Measurements from ENCODE around the gene NCKAP5. TPM values are rescaled to one million over a fixed set of nuclear protein-coding genes. Genes with fewer than 3 reads are reported as not detected.

Gene NCKAP5
- total RNA-seq, 1 experiment from 2014 or later, result not detected

DNA sequence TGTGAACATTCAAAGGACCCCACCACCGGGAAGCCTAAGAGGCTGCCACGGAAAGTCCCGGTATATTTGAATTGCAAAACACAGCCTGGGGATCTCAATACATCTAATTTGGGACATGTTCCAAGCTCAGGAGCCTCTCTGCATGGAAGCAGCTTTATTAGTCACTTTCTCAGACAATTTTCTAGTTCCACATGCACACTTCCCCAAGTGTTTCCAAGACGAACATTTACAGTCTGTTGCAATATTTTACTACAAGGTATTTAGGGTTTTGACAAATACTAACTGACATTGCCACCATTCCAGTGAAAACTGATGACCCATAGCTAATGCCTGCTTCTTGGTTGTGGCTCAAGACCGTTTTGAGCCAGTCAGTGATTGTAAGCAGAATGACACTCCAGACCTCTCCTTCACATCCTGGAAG lies 145.3 kb downstream of the NCKAP5 start:
- no peak for DNase-seq (ENCODE audit: low spot score)

DNA sequence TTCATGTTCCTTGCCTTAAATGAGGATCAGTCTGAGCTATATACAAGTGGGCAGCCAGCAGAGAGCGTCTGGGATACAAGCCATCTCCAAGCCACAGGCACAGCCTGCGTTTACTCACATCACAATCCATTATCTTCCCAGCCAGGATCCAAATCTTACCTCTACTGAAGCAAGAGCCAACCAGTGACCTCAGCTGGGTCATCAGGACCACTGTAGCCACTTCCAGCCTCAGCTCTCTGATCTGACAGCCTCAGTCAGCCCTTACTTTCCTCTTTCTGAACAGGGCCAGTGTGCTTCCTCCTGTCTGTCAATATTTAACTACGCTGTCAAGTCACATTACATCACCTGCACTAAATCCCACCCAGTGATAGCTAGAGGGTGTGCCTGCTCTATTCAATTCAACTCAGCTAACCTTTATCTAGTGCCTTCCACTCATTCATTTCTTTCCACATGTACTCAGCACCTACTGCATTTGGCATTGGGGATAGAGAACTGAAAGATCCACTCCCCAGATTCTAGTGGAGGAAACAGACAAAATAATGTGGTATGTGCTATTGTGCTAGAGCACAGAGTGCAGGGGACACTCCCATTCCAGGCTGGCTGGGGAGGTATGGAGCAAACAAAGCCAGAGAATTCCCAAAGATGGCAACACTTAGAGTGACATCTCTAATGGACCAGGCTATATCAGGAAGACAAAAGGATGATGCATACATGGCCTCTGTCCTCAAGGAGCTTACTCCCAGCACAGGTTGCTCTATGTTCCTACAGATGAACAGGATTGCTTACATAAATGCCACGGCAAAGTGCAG lies 146.5 kb downstream of the NCKAP5 start:
- DNase-seq (ENCODE audit: low spot score), result no peak

DNA sequence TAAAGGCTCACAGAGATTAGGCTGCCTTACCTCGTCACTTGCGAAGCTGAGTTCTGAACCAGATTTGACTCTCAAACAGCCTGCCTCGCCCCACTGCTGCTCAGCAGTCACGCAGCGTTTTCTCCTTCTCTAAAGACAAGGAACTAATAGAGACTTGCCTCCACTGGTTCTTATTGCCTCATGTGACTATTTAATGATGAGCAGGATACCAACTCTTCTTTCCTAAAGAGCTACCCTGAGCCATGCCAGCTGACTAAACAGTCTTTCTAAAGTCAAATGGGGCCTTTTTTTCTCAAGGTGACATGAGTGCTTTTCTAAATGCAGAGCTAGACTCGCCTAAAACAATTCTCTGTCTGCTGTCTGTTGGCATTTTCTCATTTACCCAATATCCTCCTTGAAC lies 147.5 kb downstream of the NCKAP5 start:
- no peak for DNase-seq (ENCODE audit: low spot score)

DNA sequence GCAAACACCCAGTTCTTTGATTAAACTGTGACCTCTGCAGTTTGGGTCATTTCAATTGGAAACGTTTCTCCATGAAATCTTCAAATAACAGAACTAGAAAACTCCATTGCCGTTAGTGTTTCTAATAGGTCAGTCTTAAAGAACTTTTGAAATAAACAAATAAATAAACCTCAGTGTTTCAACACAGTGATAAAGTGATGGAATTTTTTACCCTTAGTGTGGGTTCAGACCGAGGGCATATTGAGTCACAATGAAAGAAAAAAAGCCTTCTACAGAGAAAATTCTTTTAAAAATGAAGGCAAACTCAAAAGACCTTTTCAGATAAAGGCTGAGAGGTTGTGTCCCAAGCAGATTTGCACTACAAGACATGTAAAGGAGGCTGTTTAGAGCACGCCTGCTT lies 149.6 kb downstream of the NCKAP5 start:
- no peak for DNase-seq (ENCODE audit: low spot score)

DNA sequence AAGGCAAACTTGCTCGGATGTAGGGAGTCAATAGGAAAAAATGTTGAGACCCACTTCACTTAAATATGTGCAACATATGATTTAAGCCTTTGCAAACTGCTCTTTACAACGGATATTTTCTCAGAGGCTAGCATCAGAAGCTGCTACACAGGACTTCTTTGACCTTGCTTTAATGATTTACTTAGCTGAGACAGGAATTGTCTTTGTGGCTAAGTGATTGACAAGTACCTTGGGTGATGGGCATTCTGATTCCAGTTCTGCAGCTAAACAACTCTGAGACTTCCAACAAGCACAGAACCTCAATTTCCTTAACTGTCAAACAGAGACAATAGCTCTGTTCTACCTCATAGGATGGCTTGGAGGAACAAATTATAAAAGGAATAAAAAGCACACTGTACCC lies 150.2 kb downstream of the NCKAP5 start:
- DNase-seq (ENCODE audit: low spot score), result no peak

DNA sequence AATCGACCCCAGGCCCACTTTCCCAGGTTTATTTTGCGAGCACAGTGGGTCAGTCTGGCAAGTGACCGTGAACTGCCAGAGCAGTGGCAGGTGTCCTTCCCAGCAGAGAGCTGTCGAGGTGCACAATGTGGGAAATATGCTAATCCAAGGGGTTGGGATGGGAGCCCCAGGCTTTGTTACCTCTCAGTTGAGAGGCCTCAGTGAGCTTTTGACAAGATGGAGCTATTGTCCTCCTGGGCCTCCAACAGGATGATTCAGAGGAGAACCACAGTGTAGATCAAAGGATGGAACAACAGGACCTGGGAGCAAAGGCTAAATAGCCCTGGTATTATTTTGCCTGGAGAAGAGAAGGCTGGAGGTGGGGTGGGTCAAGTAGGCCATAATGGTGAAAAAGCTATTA lies 150.8 kb downstream of the NCKAP5 start:
- DNase-seq (ENCODE audit: low spot score), result no peak

DNA sequence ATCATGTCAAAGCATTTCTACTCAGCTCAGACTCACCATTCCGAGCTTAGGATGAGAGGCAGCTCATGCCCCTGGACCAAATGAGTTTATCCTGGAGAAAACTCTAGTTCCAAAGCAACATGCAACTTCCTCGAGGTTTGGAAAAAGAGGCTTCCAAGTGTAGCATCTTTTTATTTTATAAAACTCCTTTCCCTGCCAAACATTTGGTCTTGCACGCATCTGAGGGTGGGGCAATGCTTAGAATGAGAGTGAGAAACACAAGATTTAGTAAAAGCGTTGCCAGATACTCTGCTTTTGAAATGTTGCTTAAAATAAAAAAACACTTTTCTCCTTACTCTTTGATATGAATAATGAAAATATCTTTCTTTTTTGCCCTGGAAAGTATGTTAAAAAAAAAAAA lies 151.5 kb downstream of the NCKAP5 start:
- no peak for DNase-seq (ENCODE audit: low spot score)

DNA sequence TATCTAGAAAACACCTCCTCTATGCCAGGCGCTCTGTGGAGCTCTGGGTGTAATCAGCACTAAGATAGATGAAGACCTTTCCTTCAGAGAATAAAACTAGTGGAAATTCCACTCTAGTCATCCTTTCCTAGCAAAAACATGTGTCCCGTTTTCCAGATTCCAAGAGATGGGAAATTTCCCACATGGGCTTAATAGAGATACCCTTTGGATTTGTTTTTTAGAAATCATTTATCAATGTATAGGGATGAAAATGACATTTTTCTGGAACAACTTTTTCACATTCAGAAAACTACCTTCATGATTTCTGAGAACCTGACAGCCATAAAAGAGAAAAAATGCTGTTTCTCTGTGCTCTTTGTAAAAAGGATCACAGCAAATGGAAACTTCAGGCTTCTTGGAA lies 152.1 kb downstream of the NCKAP5 start:
- no peak for DNase-seq (ENCODE audit: low spot score)

DNA sequence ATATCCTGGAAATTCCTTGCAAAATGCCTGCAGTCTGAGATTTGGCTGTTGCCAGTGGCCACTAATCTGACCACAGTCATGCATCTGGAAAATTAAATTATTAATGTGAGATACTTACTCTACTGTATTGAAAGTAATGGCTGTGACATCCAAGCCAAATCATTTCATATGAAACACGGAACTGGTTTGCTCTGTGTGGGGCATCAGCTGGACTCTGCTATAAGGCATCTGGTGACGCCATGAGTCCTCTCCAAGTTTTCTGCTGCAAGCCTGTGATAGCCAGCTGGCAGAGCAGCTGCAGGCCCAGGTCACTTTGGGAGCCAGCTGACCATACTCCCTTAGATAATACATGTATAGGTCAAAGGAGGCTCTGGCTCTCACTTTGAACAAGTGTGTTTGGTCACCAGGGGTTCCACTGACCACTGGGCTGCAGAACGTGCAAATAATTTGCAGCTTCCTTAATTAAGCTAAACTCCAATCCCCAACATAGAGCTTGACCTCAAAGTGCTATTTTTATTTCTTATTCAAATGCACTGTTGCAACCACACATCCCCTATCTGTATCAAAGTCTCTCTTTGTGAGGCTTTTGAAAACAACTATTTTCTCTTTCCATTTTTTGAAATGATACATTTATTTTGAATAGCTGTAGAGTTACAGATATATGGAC lies 152.9 kb downstream of the NCKAP5 start:
- no peak for DNase-seq (ENCODE audit: low spot score)

DNA sequence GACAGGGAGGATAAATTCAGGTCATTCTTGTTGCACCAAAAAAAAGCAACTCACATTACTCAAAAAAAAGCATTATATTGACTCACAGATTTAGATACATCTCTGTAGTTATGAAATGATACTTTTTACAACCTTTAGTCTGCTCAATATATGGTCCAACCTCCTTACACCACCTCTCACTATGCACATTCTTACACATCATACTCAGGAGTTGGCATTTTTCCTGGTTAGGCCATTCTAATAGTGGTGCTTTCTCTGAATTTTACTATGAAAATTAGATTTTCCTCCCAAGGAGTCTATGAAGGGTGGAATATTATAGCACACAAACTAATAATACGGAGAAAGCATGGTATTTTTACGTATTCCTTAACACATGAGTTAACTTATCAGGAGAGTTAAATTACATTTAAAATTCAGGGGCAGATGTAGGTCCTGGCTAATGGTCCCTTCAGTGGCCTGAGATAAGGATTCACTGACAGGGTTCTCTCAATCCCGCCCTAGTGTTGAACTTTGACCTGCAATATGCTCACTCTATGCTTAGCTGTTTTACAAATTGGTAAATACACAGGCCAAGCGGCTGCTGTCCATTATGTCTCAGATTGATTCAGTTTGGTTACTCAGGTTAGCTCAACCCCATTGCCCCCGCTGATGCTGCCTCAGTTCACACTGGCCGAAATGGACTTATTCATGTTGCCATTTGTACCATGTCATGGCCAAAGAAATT lies 153.6 kb downstream of the NCKAP5 start:
- DNase-seq (ENCODE audit: low spot score), result no peak

DNA sequence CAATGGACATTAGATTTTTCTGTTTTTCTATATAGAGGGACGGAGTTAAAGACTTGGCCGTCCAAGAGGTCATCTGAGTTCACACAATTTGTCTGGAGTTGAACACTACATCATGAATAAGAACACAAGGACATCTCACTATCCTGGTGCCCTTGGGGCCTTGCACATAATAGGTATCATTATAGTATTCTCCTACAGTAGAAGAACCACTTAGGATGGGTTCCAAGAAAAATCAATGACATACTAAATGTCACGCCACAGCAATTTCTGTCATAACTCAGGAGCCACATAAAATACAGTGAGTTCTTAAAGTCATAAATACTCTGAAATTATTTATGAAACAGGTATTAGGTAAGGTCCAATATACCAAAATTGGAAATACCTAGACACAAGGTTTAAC lies 154.4 kb downstream of the NCKAP5 start:
- no peak for DNase-seq (ENCODE audit: low spot score)

DNA sequence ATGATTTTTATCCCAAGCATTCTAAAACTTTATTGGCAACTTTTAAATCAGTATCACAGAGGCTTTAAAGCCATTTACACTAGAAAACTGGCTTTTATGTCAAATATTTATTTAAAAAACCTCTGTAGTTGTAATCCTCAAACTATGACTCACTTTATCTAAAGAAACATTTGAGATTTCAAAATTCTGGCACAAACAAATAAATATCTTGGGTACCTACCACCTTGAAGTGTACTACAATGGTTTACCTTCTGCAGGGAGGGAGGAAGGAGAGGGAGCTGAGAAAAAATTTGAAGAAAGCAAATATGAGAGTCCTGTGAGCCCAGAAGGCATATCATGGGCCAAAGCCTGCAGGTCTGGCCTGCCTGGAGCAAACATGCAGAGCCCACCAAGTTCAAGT lies 155.6 kb downstream of the NCKAP5 start:
- no peak for DNase-seq (ENCODE audit: low spot score)

DNA sequence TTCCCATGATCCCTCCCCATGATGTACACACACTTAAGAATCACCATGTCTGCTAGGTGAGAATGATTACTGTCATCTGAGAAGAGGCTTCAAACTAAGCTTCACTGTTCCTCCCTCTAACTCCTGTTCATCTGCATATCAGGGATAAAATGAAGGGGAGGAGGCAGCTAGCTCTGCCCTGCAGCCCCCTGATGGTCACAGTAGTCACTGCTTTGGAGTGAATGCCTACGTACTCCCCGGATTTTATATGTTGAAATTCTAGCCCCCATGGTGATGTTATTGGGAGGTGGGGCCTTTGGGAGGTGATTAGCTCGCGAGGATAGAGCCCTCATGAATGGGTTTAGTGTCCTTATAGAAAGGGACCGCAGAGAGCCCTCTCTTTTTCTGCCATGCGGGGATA lies 156.4 kb downstream of the NCKAP5 start:
- no peak for DNase-seq (ENCODE audit: low spot score)

DNA sequence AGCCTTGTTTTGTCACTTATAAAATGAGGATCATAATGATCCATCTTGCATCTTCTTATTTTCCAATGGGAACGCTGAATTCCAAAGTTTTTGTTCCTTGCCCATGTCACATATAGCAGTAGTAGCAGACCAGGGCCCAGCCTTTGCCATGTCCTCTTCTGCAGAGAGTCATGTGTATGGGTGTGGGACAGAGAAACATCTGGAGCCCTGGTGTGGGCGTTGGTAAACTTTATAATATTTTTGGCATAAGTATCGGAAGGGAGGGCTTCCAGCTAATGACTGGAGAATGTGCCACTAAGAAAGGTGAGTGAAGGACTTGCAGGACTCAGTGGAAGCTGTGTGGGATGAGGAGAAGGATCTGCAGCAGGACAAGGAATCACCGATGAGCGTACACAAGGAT lies 157.2 kb downstream of the NCKAP5 start:
- no peak for DNase-seq (ENCODE audit: low spot score)

DNA sequence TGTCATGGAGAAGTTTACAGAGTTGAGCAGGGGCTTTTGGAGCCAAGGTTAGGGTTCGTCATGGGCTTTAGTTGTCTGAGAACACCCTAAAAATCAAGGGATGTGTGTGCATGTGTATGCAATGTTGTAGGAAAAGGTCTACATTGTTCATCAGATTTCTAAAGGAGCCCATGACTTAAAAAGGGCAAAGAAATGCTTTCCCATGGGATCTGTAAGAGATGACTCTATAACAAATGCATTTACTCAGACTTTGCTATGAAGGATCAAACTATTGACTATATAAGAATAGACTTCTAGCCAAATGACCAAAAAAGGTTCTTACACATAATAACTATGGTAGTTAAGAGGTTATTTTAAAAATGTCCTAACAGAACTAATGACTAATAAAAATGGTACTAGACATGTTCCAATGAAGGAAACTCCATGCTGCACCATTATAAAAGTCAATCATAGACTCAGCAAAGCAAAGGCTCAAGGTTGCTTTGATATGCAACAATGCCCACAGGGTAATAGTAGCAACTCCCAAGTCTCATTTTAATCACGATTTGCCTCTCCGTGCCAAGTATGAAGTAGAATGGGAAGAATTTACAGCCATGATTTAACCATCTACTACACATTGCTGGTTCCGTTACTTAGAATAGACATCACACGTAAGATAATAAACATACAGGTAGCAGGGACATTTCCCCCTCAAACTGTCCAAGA lies 158.5 kb downstream of the NCKAP5 start:
- no peak for DNase-seq (ENCODE audit: low spot score)

DNA sequence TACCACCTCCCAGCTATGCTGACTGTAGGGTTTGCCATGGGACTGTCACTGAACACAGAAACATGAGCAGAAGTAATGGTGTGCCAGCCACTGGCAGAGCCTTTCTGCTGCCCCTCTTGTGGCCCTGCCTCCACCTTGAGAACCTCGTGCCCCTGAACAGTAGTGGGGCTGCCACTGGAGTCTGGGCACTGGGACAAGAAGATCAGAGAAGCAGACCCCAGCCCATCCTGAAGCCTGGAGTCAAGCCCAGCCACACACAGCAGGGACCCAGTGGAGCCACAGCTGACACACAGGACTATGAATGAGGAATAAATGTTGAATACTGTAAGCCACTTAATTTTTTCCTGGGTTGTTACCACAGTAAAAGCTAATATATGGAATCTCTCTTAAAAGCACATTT lies 159.6 kb downstream of the NCKAP5 start:
- DNase-seq (ENCODE audit: low spot score), result no peak

DNA sequence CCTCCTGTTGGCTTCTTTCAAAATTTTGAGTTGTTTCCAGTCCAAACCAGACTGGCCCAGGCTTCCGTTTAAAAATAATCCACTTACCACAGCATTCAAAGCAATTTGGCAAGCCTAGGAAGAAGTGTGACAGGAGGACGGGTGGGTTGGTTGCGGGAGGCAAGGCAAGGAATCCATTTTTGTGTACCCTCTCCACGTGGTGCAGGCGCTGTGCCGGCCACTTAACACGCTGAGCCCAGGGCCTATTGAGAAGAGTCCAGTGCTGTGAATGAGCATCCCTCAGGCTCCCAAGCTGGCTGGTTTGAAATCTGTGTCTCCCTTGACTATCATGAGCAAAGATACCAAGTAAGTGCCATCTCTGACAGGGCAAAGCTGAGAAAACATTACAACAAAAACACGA lies 160.9 kb downstream of the NCKAP5 start:
- no peak for DNase-seq (ENCODE audit: low spot score)

DNA sequence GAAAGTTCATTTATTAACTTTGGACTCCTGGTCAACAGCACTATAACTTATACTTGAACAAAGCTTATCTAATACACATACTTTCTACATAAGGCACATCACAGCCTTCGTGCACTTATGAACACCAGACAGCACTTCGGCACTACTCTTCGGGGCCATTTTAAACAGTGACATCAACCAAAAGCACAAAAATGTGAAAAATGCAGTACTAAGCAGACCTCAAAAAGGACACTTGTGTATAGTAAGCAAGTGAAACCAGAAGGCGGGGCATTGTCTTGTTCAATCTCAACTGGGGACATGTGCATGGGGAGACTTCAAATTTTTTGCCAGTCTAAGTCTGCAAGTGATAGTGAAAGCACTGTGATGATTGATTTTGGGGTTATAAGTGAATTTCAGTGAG lies 163.0 kb downstream of the NCKAP5 start:
- no peak for DNase-seq (ENCODE audit: low spot score)

DNA sequence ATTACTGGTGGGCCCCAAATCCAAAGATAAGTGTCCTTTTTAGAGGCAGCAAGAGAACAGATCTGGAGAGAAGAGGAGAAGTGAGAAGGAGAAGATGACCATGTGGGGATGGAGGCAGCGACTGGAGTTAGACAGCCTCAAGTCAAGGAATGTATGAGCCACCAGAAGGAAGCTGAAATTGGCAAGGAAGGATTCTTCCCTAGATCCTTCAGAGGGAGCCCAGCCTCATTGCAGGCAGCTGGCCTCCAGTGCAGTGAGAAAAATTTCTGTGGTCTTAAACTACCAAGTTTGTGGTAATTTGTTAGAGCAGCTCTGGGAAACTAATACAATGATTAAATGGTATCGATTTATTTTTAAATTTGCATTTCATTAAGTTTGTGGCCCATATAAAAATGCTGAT lies 167.9 kb downstream of the NCKAP5 start:
- no peak for DNase-seq (ENCODE audit: low spot score)

DNA sequence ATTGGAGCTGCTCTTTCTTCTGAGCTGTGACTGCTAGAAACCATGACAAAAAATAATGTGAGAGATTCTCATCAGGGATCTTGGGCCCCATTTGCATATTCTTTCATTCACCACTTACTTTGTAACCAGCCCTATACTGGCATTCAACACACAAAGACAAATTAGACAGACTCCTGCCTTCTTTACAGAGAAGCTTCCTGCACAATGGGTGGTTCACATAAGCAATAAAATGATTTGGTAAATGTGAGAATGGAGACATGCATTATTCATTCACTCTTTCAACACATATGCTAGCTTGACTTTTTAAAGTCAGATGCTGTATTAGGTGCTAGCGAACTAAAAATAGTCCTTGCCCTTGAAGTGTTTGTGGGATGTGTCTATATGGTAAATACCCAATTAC lies 174.4 kb downstream of the NCKAP5 start:
- DNase-seq (ENCODE audit: low spot score), result no peak

DNA sequence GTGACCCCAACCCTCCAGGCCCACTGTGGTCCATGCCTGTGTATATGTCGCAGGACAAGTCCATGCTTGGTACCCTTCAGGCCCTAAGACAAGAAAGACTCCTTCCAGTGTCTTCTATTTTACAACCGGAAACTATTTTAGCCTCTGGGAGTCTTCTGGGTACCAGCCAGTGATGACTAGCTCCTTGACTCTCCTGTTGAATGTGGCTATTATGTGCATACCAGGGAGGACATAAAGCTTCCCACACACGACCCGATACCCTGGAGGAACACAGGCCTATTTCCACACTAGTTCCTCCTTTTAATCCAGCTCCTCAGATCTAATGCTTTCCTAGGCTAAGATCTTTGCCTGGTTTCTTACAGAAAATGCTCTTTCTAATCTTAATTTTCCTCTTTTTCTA lies 178.1 kb downstream of the NCKAP5 start:
- DNase-seq (ENCODE audit: low spot score), result no peak

DNA sequence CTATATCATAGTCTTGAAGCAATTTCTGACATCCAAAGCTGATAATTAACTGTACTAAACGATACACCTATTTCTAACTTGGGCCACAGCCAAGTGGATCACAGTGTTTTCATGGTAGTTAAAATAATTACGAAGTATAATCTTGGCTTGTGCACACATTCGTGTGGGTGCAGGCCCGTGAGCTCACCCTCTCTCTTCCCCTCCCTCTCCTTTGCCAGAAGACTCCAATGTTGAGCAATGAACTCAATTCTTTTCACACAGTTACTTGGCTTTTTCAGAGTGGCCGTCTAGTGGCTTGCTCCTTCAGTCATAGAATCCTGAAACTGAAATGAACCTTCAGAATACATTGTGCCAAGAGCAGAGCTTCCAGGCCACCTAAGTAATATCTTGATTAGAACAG lies 178.7 kb downstream of the NCKAP5 start:
- DNase-seq (ENCODE audit: low spot score), result no peak
